Measurements from ENCODE around the gene FBXL2. TPM values are rescaled to one million over a fixed set of nuclear protein-coding genes. Genes with fewer than 3 reads are reported as not detected.

Gene FBXL2
- total RNA-seq, 4 donors from 2014 or later = 0.76 to 6.0 (median 3.0) TPM

- WGBS, 2 donors = 78 to 89% methylated on average over 3 of the region's 3 CpGs
- H3K4me3 ChIP-seq (ENCODE audit: low read depth, poor library complexity, severe bottlenecking) = no peak overlapping the region
- no peak for TF ChIP-seq CTCF (IDR thresholded peaks at IDR 0.05)
- TF ChIP-seq POLR2A (IDR thresholded peaks at IDR 0.05) = no peak
- intact Hi-C loops (cut with DNase I; ENCODE audit: low total_unique reads) = no loop called here
- DNase-seq (ENCODE audit: low spot score in 2 of 2) = no peak
Measured at GRCh38 chr3:33299395-33300081, 22.3 kb downstream of the FBXL2 start.

GRCh38 chr3:33312361-33312760, 35.1 kb downstream of the FBXL2 start:
- WGBS, 2 donors = 75 to 86% methylated on average over 2 of the region's 2 CpGs
- H3K4me3 ChIP-seq (ENCODE audit: low read depth, poor library complexity, severe bottlenecking) = no peak overlapping the region
- no peak for DNase-seq (ENCODE audit: low spot score in 2 of 2)
- intact Hi-C loops (cut with DNase I; ENCODE audit: low total_unique reads) = no loop called here
- no peak for TF ChIP-seq POLR2A (IDR thresholded peaks at IDR 0.05)
- TF ChIP-seq CTCF (IDR thresholded peaks at IDR 0.05) = no peak

DNA sequence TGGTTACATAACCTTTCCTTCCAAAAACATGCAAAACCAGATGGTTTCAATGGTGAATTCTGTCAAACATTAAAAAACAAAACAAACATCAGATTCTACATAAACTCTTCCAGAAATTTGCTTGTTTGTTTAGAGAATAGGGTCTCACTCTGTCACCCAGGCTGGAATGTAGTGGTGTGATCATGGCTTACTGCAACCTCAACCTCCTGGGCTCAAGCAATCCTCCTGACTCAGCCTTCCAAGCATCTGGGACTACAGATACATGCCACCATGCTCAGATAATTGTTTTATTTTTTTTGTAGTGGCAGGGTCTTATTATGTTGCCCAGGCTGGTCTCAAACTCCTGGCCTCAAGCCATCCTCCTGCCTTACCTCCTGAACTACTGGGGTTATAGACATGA, 36.1 kb downstream of the FBXL2 start:
- intact Hi-C loops (cut with DNase I; ENCODE audit: low total_unique reads) = no loop called here
- DNase-seq (ENCODE audit: low spot score in 2 of 2) = no peak
- TF ChIP-seq CTCF (IDR thresholded peaks at IDR 0.05) = no peak
- no peak for TF ChIP-seq POLR2A (IDR thresholded peaks at IDR 0.05)
- no peak overlapping the region for H3K4me3 ChIP-seq (ENCODE audit: low read depth, poor library complexity, severe bottlenecking)

DNA sequence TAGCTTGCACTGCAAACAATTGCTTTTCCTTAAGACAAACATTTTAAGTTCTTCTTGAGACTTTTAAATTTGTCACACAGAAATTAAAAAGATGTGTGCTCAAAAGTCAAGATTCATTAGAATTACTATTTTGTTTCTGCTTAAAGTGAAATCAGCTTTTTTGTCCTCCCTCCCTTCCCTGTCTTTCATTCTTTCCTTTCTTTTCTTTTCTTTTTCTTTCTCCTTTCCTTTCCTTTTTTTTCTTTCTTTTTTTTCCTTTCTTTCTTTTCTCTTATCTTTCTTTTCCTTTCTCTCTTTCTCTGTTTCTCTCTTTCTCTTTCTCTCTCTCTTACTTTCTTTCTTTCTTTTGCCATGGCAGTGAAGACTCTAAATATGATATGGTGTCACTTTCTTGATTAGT, 37.8 kb downstream of the FBXL2 start:
- DNase-seq (ENCODE audit: low spot score in 2 of 2) = no peak
- H3K4me3 ChIP-seq (ENCODE audit: low read depth, poor library complexity, severe bottlenecking) = no peak overlapping the region
- TF ChIP-seq POLR2A (IDR thresholded peaks at IDR 0.05) = no peak
- TF ChIP-seq CTCF (IDR thresholded peaks at IDR 0.05) = no peak
- intact Hi-C loops (cut with DNase I; ENCODE audit: low total_unique reads) = no loop called here

GRCh38 chr3:33315826-33316225, 38.6 kb downstream of the FBXL2 start:
- DNase-seq (ENCODE audit: low spot score in 2 of 2) = no peak
- WGBS, 2 donors = 82 to 91% methylated on average over 2 of the region's 2 CpGs
- no peak overlapping the region for H3K4me3 ChIP-seq (ENCODE audit: low read depth, poor library complexity, severe bottlenecking)
- TF ChIP-seq POLR2A (IDR thresholded peaks at IDR 0.05) = no peak
- no peak for TF ChIP-seq CTCF (IDR thresholded peaks at IDR 0.05)
- intact Hi-C loops (cut with DNase I; ENCODE audit: low total_unique reads) = no loop called here
